Muscle layer of duodenum (tissue), 2 donors: Measurements from ENCODE around the gene BSN.

Source experiments
- H3K27ac ChIP-seq: one replicate; pipeline ENCODE4 v1.7.0; 2013; ENCODE audit warnings: mild to moderate bottlenecking, low read length
- H3K27me3 ChIP-seq: one replicate; pipeline ENCODE4 v1.7.0; 2013; ENCODE audit warnings: low read depth, mild to moderate bottlenecking, control low read depth, low read length
- H3K36me3 ChIP-seq, 2 donors: one replicate each; pipeline ENCODE4 v1.7.0; 2013; ENCODE audit warnings: low read length in 2 of 2, control low read depth in 1 of 2, mild to moderate bottlenecking in 1 of 2; ENCODE audit not compliant: insufficient read depth in 2 of 2, control insufficient read depth in 1 of 2
- H3K4me1 ChIP-seq, 2 donors: one replicate each; pipeline ENCODE4 v1.7.0; 2013; ENCODE audit warnings: low read length in 2 of 2, mild to moderate bottlenecking in 2 of 2, control low read depth in 1 of 2, moderate library complexity in 1 of 2; ENCODE audit not compliant: insufficient read depth in 2 of 2, control insufficient read depth in 1 of 2
- H3K4me3 ChIP-seq, 2 donors: one replicate each; pipeline ENCODE4 v1.7.0; 2013; ENCODE audit warnings: low read length in 2 of 2, low read depth in 1 of 2, mild to moderate bottlenecking in 1 of 2
- H3K9me3 ChIP-seq, 2 donors: one replicate each; pipeline ENCODE4 v1.7.0; 2013; ENCODE audit warnings: low read length in 2 of 2, control low read depth in 1 of 2, mild to moderate bottlenecking in 1 of 2; ENCODE audit not compliant: control insufficient read depth in 1 of 2
- donor health status: healthy.

BSN gene

GRCh38 chr3:49536875-49537533 is 17.3 kb upstream of the BSN start:
- Histone ChIP-seq H3K9me3 (no peaks in the 10 kb centered on the region), H3K27me3 (no peaks in the 10 kb centered on the region), H3K4me1 (peaks cover 0 to 21% of the 10 kb centered on the region in 2 donors), H3K36me3 (peaks cover 17 to 18% of the 10 kb centered on the region in 2 donors), H3K27ac (peak overlapping the region; percentile 16), H3K4me3 (no peak overlapping the region)

DNA sequence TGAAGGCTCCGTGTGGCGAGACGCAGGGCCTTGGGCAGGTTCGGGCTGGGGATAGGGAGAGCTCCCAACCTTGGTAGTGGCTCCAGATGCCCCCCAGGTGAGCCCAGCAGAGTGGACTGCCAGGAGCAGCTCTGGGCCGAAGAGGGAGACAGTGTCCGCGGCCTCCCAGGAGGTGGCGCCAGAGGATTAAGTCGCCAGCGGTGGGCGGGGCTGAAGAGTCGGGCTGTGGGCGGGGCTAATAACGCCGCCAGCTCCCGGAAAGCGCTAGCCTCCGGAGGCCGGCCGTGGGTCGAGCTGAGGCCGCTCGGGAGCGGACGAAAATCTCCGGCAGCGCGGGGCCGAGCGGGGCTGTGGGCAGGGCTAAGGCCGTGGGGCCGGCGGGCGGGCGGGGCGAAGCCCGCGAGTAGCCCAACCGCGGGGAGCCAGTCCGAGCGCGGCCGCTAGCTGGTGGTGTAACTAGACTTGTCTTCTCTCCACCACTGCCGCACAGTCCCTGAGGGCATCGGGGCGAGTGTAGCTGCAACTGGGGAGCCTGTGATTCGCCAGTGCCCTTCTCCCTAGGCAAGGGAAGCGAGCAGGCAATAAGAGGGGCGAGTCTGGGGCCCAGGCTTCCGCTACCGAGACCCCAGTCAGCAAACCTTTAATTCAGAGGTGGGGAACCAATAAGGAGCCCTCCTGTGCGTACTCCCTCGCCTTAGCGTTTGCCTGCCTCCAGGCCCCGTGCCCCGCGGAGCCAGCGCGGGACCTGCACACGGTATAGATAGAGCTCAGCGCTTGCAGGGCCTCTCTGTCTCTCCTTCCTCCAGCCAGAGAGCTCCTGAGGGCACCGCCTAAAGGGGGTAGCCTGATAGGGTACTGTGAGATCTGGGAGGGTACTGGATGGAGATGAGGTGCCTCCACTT is 14.4 kb upstream of the BSN start:
- peaks cover 0 to 13% of the 10 kb centered on the region in 2 donors for H3K4me1 ChIP-seq
- H3K36me3 ChIP-seq, result no peaks in the 10 kb centered on the region
- no peaks in the 10 kb centered on the region for H3K27me3 ChIP-seq
- H3K4me3 ChIP-seq, result peak overlapping the region; percentile 71 to 74
- H3K27ac ChIP-seq, result no peak overlapping the region
- H3K9me3 ChIP-seq, result no peaks in the 10 kb centered on the region

DNA sequence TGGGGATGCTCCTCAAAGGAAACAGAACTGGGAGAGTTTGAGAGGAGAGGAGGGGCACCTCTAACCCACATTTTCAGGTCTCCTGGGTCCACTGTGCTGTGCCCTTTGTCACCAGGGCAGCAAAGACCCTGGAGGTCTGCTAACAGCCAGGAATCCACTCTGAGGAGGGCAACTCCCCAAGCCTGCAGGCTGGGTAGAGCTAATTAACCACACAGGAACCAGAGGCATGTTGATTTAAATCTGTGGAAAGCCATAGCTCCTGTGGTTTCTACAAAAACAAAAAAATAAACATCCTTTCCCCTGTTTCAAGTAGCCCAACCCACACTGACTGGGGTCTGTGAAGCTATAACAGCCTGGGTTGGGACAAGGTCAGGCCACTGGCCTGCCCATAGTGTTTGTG is 2.2 kb upstream of the BSN start:
- Histone ChIP-seq H3K27ac (no peak overlapping the region), H3K27me3 (no peaks in the 10 kb centered on the region), H3K4me1 (peaks cover 3 to 19% of the 10 kb centered on the region in 2 donors)

DNA sequence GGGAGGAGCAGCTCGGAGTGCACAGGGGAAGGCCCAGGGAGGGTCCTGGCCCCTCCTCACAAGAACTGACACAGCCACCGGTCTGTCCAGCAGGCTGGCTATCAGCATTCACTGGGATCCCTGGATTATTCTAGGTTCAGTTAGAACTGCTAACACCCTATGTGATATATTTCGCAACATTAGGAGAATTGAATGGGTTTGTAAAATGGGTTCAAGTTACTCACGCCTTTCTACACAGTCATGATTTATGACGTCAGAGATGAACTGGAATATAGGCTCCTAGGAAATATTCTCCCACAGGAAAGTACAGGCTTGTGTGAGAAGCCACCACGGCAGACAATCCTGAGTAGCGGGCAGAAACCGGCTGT is 969 bp upstream of the BSN start:
- Histone ChIP-seq H3K9me3 (no peaks in the 10 kb centered on the region), H3K4me3 (peak overlapping the region; percentile 81 to 85), H3K27me3 (no peaks in the 10 kb centered on the region), H3K4me1 (peaks cover 3 to 19% of the 10 kb centered on the region in 2 donors), H3K27ac (peak overlapping the region; percentile 48), H3K36me3 (no peaks in the 10 kb centered on the region)

More for the DNA sequence above, 2.2 kb upstream of the BSN start:
- no peak overlapping the region for H3K4me3 ChIP-seq
- no peaks in the 10 kb centered on the region for H3K36me3 ChIP-seq
- no peaks in the 10 kb centered on the region for H3K9me3 ChIP-seq

GRCh38 chr3:49554633-49555265 is 472 bp downstream of the BSN start:
- H3K9me3 ChIP-seq, result no peaks in the 10 kb centered on the region
- H3K36me3 ChIP-seq, result no peaks in the 10 kb centered on the region
- H3K27ac ChIP-seq, result no peak overlapping the region
- H3K27me3 ChIP-seq, result no peaks in the 10 kb centered on the region
- H3K4me3 ChIP-seq, result peak overlapping the region; percentile 48 to 54
- peaks cover 3 to 19% of the 10 kb centered on the region in 2 donors for H3K4me1 ChIP-seq

DNA sequence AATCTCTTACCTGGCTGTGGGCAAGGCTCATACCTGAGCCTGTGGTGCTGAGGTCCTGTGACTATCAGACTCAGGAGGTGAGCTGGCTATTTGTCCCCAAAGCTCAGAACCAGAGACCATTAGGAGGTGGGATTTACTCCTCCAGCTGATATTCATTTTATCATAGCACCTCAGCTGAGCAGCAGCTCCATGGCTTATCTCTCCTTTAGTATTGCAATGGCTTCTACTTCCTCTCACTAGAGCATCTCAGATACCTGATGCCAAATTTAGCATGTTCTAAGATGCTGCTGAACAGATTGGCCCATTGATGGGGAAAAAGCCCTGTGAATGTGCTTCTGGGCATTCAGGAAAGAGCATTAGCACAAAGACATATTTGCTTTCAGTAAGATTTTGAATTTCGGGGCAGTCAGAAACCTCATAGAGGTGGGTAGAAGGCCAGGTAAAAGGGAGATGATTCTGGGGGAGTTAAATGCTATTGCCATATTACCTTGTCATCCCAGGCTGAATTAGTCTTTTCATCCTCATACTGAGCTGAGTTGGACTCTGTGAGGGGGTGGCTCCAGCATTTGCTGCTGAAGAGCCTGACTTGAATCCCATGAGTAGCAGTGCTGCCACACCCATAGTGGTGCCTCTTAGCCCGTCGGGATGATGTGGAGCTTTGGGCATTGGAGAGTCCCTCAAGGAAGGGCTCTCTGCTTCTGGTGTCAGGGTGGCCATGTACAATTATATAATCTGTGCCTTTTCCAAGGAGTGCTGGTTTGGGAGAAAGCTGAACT is 2.4 kb downstream of the BSN start:
- no peak overlapping the region for H3K4me3 ChIP-seq
- H3K27ac ChIP-seq, result no peak overlapping the region
- no peaks in the 10 kb centered on the region for H3K27me3 ChIP-seq
- H3K36me3 ChIP-seq, result no peaks in the 10 kb centered on the region
- peaks cover 3 to 19% of the 10 kb centered on the region in 2 donors for H3K4me1 ChIP-seq
- no peaks in the 10 kb centered on the region for H3K9me3 ChIP-seq

GRCh38 chr3:49563040-49563578 is 8.8 kb downstream of the BSN start:
- Histone ChIP-seq H3K4me1 (no peaks in the 10 kb centered on the region), H3K27ac (no peak overlapping the region), H3K36me3 (no peaks in the 10 kb centered on the region), H3K9me3 (no peaks in the 10 kb centered on the region), H3K27me3 (no peaks in the 10 kb centered on the region), H3K4me3 (no peak overlapping the region)

- H3K9me3 ChIP-seq, result no peaks in the 10 kb centered on the region
- H3K27me3 ChIP-seq, result no peaks in the 10 kb centered on the region
- no peaks in the 10 kb centered on the region for H3K36me3 ChIP-seq
- no peaks in the 10 kb centered on the region for H3K4me1 ChIP-seq
- no peak overlapping the region for H3K27ac ChIP-seq
- no peak overlapping the region for H3K4me3 ChIP-seq
These were observed 9.5 kb downstream of the BSN start for GRCh38 chr3:49563766-49564165.

GRCh38 chr3:49566312-49566711 is 12.0 kb downstream of the BSN start:
- Histone ChIP-seq H3K4me1 (no peaks in the 10 kb centered on the region), H3K9me3 (no peaks in the 10 kb centered on the region), H3K27ac (no peak overlapping the region), H3K27me3 (no peaks in the 10 kb centered on the region), H3K4me3 (no peak overlapping the region), H3K36me3 (no peaks in the 10 kb centered on the region)

- Histone ChIP-seq H3K9me3 (no peaks in the 10 kb centered on the region), H3K27ac (no peak overlapping the region), H3K36me3 (no peaks in the 10 kb centered on the region), H3K4me1 (no peaks in the 10 kb centered on the region), H3K27me3 (no peaks in the 10 kb centered on the region), H3K4me3 (no peak overlapping the region)
These were observed 13.1 kb downstream of the BSN start for GRCh38 chr3:49567406-49567805.
